Karpas-422 (cell line): Measurements from ENCODE around the gene JPH4. TPM values are rescaled to one million over a fixed set of nuclear protein-coding genes. Genes with fewer than 3 reads are reported as not detected.

ENCODE experiments used
- DNase-seq: peaks from one replicate; pipeline ENCODE4 v3.0.0-alpha.2; 2015
- H2AFZ ChIP-seq: fragments of 200-600 bp; sonication (generic); 2 replicates; pipeline ENCODE4 v1.6.1; 2014; ENCODE audit warnings: antibody characterized with exemption, low read length, mixed read lengths
- H3K27ac ChIP-seq: fragments of 200-600 bp; sonication (generic); 2 replicates; pipeline ENCODE4 v1.5.1; 2014; ENCODE audit warnings: mild to moderate bottlenecking, low read length, moderate library complexity
- H3K27me3 ChIP-seq: fragments of 200-600 bp; sonication (generic); 2 replicates; pipeline ENCODE4 v1.6.1; 2014; ENCODE audit warnings: low read length, mixed read lengths
- H3K36me3 ChIP-seq: fragments of 200-600 bp; sonication (generic); 2 replicates; pipeline ENCODE4 v1.6.1; 2014; ENCODE audit warnings: low read length, mixed read lengths; ENCODE audit not compliant: insufficient read depth
- H3K4me1 ChIP-seq: fragments of 200-600 bp; sonication (generic); 2 replicates; pipeline ENCODE4 v1.6.1; 2014; ENCODE audit warnings: mild to moderate bottlenecking, low read length, mixed read lengths
- H3K4me2 ChIP-seq: fragments of 200-600 bp; sonication (generic); 2 replicates; pipeline ENCODE4 v1.6.1; 2014; ENCODE audit warnings: low read length, low read depth, mild to moderate bottlenecking; ENCODE audit not compliant: poor library complexity, severe bottlenecking
- H3K4me3 ChIP-seq: fragments of 200-600 bp; sonication (generic); 2 replicates; pipeline ENCODE4 v1.5.1; 2014; ENCODE audit warnings: mild to moderate bottlenecking, antibody characterized with exemption, low read length, mixed read lengths
- H3K79me2 ChIP-seq: fragments of 200-600 bp; sonication (generic); 2 replicates; pipeline ENCODE4 v1.6.1; 2014; ENCODE audit warnings: mild to moderate bottlenecking, low read length, mixed read lengths
- H3K9ac ChIP-seq: fragments of 200-600 bp; sonication (generic); 2 replicates; pipeline ENCODE4 v1.6.0; 2014; ENCODE audit warnings: low read length
- H3K9me2 ChIP-seq: fragments of 200-600 bp; sonication (generic), shearing (Covaris generic); replicated peaks from 2 replicates; pipeline ENCODE4 v1.6.0; 2014; ENCODE audit warnings: mild to moderate bottlenecking, low read length, moderate library complexity; ENCODE audit not compliant: insufficient read depth
- H3K9me3 ChIP-seq: fragments of 300-700, 200-600 bp; sonication (generic); 2 replicates; pipeline ENCODE4 v1.6.1; 2014; ENCODE audit warnings: low read length, mixed read lengths
- H4K20me1 ChIP-seq: fragments of 200-600 bp; sonication (generic); 2 replicates; pipeline ENCODE4 v1.6.1; 2014; ENCODE audit warnings: mild to moderate bottlenecking, antibody characterized with exemption, low read length, low read depth; ENCODE audit not compliant: insufficient read depth
- total RNA-seq: library from RNA; depleted of rRNA; stranded (reverse); fragments of >200 nt; shearing (Covaris generic); gene quantifications from 2 replicates; pipeline ENCODE4 v1.2.3, GENCODE V29; 2014; ENCODE audit warnings: low replicate concordance

Gene JPH4
- total RNA-seq, 1 experiment from 2014 or later, result not detected

DNA sequence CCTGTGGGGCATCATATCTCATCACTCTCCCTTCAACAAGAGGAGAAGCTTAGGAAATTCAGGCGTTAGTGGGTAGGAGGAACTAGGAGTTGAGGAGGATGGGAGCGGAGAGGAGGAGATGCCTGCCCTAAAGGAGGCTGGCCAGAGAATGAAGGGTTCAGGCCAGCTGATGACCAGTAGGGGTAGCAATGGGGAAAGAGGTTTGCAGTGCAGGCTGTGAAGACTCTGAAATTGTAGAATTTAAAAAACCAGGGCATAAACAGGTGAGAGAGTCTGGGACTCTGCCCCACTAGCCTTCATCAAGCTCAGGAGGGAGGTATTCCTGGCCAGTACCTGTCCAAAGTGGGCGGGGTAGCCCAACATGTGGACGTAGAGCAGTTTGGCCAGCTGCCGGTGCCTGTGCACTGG, 11.8 kb downstream of the JPH4 start:
- Histone ChIP-seq H3K9me2 (no peaks in the 10 kb centered on the region), H3K4me3 (peak overlapping the region; percentile 88), H4K20me1 (no peaks in the 10 kb centered on the region; the same call in 1 of the 2 replicates), H3K79me2 (peaks cover 23% of the 10 kb centered on the region), H3K4me2 (peak overlapping the region; percentile 92), H3K9me3 (no peaks in the 10 kb centered on the region), H2AFZ (peak overlapping the region; percentile 80; the same call in 1 of the 2 replicates), H3K27me3 (no peaks in the 10 kb centered on the region), H3K9ac (peak overlapping the region; percentile 87), H3K36me3 (peaks cover 22% of the 10 kb centered on the region; the same call in 1 of the 2 replicates), H3K4me1 (peaks cover 34% of the 10 kb centered on the region), H3K27ac (peak overlapping the region; percentile 67; the same call in 1 of the 2 replicates)
- DNase-seq, result no peak

DNA sequence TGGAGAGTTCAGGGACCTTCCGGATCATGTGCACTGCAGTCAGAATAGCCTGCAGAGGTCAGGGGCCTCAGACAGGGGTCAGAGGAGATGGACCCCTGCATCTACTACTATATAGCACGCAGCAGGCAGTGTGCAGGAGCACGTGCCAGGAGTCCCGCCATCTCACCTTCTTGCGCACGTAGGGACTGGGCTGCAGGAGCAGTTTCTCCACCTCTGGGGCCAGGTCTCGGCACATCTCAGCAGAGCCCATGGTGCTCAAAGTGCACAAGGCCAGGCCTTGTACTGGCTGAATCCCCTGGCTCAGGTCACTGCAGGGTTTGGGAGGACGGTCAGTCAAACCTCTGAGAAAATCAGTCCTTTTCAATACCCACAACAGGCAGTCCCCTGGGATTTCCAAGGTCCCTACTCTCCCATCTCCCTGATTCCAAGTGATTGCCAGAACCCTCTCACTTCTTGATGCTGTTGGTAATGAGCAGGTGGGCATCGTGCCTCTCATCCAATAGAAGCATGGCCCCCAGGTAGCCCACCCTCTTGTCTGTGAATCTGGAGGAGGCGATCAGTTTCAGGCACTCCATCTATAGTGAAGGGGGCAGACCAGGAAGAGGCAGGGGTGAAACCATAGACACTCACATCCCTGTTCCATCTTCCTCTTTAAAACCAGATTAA, 12.3 kb downstream of the JPH4 start:
- Histone ChIP-seq H3K4me3 (peak overlapping the region; percentile 88), H3K9ac (peak overlapping the region; percentile 87), H3K27me3 (no peaks in the 10 kb centered on the region), H2AFZ (no peak overlapping the region), H3K4me2 (peak overlapping the region; percentile 92), H3K9me3 (no peaks in the 10 kb centered on the region), H3K27ac (peak overlapping the region; percentile 67; the same call in 1 of the 2 replicates), H3K36me3 (peaks cover 25% of the 10 kb centered on the region; the same call in 1 of the 2 replicates), H3K9me2 (no peaks in the 10 kb centered on the region), H3K79me2 (peaks cover 23% of the 10 kb centered on the region), H3K4me1 (peaks cover 34% of the 10 kb centered on the region), H4K20me1 (no peaks in the 10 kb centered on the region; the same call in 1 of the 2 replicates)
- no peak for DNase-seq

DNA sequence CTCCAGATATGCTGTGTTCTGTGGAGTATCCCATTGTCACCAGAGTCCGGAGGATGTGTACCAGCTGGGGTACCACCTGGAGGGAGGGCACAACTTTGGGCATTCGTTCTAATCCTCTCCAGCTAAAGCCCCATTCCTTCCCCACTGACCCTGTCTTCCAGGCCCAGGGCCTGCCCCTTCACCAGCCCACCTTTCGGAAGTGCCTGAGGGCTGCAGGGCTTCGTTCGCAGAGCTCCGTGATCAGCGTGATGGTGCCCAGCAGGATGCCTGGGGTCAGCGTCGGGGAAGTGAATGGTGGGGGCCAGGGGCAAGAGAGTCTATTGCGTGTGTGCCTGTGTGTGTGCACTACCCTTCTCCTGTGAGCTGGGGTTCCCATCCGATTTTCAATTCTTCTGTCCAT, 13.0 kb downstream of the JPH4 start:
- H3K36me3 ChIP-seq, result peaks cover 31% of the 10 kb centered on the region; the same call in 1 of the 2 replicates
- peak overlapping the region; percentile 87; the same call in 1 of the 2 replicates for H3K9ac ChIP-seq
- no peaks in the 10 kb centered on the region for H3K27me3 ChIP-seq
- H2AFZ ChIP-seq, result no peak overlapping the region
- H3K9me3 ChIP-seq, result no peaks in the 10 kb centered on the region
- H3K79me2 ChIP-seq, result peaks cover 23% of the 10 kb centered on the region
- no peaks in the 10 kb centered on the region; the same call in 1 of the 2 replicates for H4K20me1 ChIP-seq
- H3K4me2 ChIP-seq, result no peak overlapping the region
- no peak overlapping the region for H3K4me3 ChIP-seq
- DNase-seq, result no peak
- H3K27ac ChIP-seq, result no peak overlapping the region
- H3K9me2 ChIP-seq, result no peaks in the 10 kb centered on the region
- peaks cover 34% of the 10 kb centered on the region for H3K4me1 ChIP-seq

DNA sequence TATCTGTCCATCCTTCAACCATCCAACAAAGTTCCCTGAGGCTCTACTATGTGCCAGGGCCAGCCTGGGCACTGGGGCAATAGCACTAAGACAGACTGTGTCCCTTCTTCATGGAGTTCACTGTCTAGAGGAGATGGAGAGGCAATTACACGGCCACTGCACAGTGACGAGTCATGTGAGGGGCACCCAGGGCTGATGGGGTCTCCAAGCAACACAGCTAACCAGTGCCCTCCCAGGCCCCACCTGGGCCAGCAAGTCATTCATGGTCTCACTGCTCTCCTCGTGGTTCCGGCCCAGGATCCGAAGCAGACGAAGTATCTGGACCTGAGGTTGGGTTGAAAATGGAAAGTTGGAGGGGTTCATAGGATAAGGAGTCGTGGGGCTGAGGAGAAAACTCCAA, 13.7 kb downstream of the JPH4 start:
- H3K4me2 ChIP-seq, result no peak overlapping the region
- H3K27me3 ChIP-seq, result no peaks in the 10 kb centered on the region
- peaks cover 36% of the 10 kb centered on the region; the same call in 1 of the 2 replicates for H3K36me3 ChIP-seq

DNA sequence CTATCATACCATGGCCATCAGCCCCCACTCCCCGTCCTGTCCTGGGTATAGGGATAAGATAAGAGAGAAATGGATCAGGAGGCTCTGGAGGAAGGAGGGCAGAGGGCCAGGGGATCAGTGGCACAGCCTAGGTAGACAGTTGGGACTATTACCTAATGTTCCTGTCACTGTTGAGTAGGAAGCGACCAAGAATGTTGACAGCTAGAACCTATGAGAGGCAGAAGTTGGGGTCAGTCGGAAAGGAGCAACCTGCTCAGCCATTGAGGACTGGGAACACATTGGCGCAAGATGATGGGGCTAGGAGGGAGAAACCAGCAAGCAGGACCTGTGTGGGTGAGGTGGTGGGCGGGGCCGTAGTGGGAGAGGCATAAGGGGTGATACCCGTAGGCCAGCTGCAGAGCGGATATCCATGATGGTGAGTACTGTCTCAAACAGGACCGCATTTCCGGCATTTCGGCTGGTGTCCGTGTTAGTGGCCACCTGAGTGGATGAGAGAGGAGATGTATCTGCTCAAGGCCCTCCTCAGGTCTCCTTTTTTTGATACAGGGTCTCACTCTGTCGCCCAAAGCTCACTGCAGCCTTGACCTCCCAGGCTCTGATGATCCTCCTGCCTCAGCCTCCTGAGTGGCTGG, 14.3 kb downstream of the JPH4 start:
- H3K27ac ChIP-seq, result no peak overlapping the region
- no peaks in the 10 kb centered on the region for H3K27me3 ChIP-seq
- no peaks in the 10 kb centered on the region for H3K9me3 ChIP-seq
- H3K79me2 ChIP-seq, result peaks cover 28% of the 10 kb centered on the region
- no peak overlapping the region for H3K4me3 ChIP-seq
- no peak overlapping the region for H3K9ac ChIP-seq
- peaks cover 27% of the 10 kb centered on the region for H3K4me1 ChIP-seq
- no peak overlapping the region for H2AFZ ChIP-seq
- H4K20me1 ChIP-seq, result peaks cover 1% of the 10 kb centered on the region
- no peak overlapping the region for H3K4me2 ChIP-seq
- H3K36me3 ChIP-seq, result peaks cover 40% of the 10 kb centered on the region; the same call in 1 of the 2 replicates
- no peak for DNase-seq
- H3K9me2 ChIP-seq, result no peaks in the 10 kb centered on the region

More for the DNA sequence above, 13.7 kb downstream of the JPH4 start:
- no peak overlapping the region for H3K9ac ChIP-seq
- no peak overlapping the region for H2AFZ ChIP-seq
- DNase-seq, result no peak
- H3K9me2 ChIP-seq, result no peaks in the 10 kb centered on the region
- peaks cover 24% of the 10 kb centered on the region for H3K79me2 ChIP-seq
- H3K4me1 ChIP-seq, result peaks cover 32% of the 10 kb centered on the region
- no peak overlapping the region for H3K4me3 ChIP-seq
- H3K9me3 ChIP-seq, result no peaks in the 10 kb centered on the region
- H3K27ac ChIP-seq, result no peak overlapping the region
- no peaks in the 10 kb centered on the region; the same call in 1 of the 2 replicates for H4K20me1 ChIP-seq

DNA sequence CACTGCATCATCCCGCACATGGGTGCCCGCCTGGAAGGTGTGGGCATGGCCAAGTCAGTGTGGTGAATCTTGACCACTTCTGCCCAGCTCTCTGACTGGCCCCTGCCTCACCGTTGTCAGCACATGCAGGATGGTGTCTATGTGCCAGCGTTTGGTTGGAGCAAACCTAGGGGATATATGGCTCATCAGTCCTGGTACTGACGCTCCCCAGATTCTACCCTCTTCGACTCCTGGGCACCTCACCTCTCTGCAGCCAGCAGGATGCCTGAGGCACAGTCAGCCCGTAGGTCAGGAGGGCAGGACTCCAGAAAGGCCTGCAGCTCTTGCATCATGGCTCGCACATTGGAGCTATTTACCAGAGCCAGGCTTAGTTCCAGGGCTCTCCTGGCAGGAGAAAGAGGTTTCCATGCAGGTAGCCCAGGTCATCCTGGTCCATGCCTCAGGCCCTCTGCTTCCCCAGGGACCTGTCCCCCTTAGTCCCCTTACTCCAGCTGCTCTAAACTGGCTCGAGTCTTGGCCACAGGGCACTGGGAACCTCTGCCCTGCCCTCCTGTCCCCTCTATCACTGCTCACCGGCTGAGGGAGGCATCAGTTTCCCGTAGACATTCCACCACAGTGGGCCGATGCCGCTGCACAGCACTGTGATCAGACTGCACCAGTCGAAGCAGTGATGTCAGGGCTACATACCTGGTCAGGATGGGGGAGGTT, 15.0 kb downstream of the JPH4 start:
- Histone ChIP-seq H3K36me3 (peaks cover 46% of the 10 kb centered on the region; the same call in 1 of the 2 replicates), H4K20me1 (peaks cover 6% of the 10 kb centered on the region), H3K27ac (no peak overlapping the region), H3K9me2 (no peaks in the 10 kb centered on the region), H2AFZ (no peak overlapping the region), H3K9ac (no peak overlapping the region), H3K4me2 (no peak overlapping the region), H3K27me3 (no peaks in the 10 kb centered on the region), H3K4me1 (peaks cover 25% of the 10 kb centered on the region), H3K4me3 (no peak overlapping the region), H3K9me3 (no peaks in the 10 kb centered on the region), H3K79me2 (peaks cover 35% of the 10 kb centered on the region)
- DNase-seq, result no peak

DNA sequence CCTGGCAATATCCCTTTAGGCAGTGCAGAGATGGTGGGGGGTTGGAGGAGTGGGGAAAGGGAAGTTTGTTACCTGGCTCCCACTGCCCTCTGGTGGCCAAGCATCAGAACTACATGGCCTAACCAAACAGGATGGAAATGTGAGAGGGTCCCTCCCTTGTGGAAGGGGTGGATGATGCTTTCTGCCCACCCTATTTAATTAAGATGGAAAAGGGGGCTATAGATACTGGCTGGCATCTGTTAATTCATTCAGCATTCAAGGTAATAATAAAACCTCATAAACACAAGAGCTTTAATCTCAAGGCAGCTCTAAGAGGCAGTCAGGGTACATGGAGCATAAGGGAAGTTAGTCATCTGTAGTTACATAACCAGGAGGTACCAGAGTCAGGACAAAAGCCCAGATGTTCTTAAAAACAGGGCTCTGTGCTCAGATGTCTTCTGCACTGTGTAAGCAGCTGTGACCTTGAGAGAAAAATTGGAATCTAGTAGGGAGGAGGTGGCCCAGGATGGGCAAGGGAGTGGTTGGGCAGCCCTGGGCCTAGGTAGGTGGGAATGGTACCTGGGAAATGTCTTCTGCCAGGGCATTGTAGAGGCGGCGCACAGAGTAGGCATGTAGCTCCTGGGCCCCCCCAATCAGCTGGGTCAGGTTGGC, 15.6 kb downstream of the JPH4 start:
- H3K9me2 ChIP-seq, result no peaks in the 10 kb centered on the region
- H3K27ac ChIP-seq, result no peak overlapping the region
- DNase-seq, result peak; percentile 88

More for the DNA sequence above, 15.6 kb downstream of the JPH4 start:
- no peak overlapping the region for H2AFZ ChIP-seq
- H3K4me1 ChIP-seq, result peaks cover 25% of the 10 kb centered on the region
- H3K79me2 ChIP-seq, result peaks cover 36% of the 10 kb centered on the region
- H3K9me3 ChIP-seq, result no peaks in the 10 kb centered on the region
- H3K36me3 ChIP-seq, result peaks cover 53% of the 10 kb centered on the region
- no peak overlapping the region for H3K4me3 ChIP-seq
- H4K20me1 ChIP-seq, result peaks cover 6% of the 10 kb centered on the region
- H3K9ac ChIP-seq, result no peak overlapping the region
- H3K27me3 ChIP-seq, result no peaks in the 10 kb centered on the region
- H3K4me2 ChIP-seq, result no peak overlapping the region
